ENCODE data around the gene ILF3. TPM values are rescaled to one million over a fixed set of nuclear protein-coding genes. Genes with fewer than 3 reads are reported as not detected.

ILF3 gene
- total RNA-seq, 1 experiment from 2014 or later: 297 TPM

GRCh38 chr19:10725415-10725814 lies 71.3 kb downstream of the ILF3 start:
- Mint-ChIP-seq H3K27ac (ENCODE audit: low read depth, unreplicated experiment) (no peak overlapping the region), H3K36me3 (ENCODE audit: insufficient read depth, unreplicated experiment) (peaks cover 12% of the 10 kb centered on the region), H3K9me3 (ENCODE audit: unreplicated experiment) (no peaks in the 10 kb centered on the region), H3K4me3 (ENCODE audit: unreplicated experiment) (no peak overlapping the region), H3K4me1 (ENCODE audit: insufficient read depth, unreplicated experiment) (no peaks in the 10 kb centered on the region), H3K27me3 (ENCODE audit: insufficient read depth, unreplicated experiment) (no peaks in the 10 kb centered on the region)
- TF ChIP-seq, protein P1, sequence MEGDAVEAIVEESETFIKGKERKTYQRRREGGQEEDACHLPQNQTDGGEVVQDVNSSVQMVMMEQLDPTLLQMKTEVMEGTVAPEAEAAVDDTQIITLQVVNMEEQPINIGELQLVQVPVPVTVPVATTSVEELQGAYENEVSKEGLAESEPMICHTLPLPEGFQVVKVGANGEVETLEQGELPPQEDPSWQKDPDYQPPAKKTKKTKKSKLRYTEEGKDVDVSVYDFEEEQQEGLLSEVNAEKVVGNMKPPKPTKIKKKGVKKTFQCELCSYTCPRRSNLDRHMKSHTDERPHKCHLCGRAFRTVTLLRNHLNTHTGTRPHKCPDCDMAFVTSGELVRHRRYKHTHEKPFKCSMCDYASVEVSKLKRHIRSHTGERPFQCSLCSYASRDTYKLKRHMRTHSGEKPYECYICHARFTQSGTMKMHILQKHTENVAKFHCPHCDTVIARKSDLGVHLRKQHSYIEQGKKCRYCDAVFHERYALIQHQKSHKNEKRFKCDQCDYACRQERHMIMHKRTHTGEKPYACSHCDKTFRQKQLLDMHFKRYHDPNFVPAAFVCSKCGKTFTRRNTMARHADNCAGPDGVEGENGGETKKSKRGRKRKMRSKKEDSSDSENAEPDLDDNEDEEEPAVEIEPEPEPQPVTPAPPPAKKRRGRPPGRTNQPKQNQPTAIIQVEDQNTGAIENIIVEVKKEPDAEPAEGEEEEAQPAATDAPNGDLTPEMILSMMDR (IDR thresholded peaks at IDR 0.05; ENCODE audit: unreplicated experiment): no peak
- ChIA-PET POLR2A (no interaction called here), CTCF (interaction anchor here (0.6 kb wide), 1 partner anchor 124 kb away, joined by 3 read pairs; no protein-coding TSS in a partner anchor)
- no peak for DNase-seq (ENCODE audit: unreplicated experiment)
- intact Hi-C loops (cut with micrococcal nuclease): no loop called here
- BruUV-seq (replicated peaks): no TSS peak

DNA sequence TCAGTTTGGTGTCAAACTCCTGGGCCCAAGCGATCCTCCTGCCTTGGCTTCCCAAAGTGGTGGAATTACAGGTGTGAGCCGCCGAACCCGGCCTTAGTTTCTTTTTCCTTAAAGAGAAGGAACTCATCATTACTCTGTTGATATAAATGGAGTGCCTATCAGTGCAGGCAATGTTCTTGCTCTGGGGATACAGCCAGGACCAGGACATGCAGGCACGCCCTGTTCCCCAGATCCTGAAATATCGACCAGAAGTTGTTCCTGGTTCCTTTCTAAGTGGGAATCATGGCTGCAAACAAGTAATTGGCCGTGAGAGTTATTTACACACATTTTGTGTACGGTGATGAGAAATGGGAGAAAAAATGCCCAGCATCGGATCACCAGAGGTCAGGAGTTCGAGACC lies 72.1 kb downstream of the ILF3 start:
- Mint-ChIP-seq H3K27ac (ENCODE audit: low read depth, unreplicated experiment) (no peak overlapping the region), H3K9me3 (ENCODE audit: unreplicated experiment) (no peaks in the 10 kb centered on the region), H3K4me1 (ENCODE audit: insufficient read depth, unreplicated experiment) (no peaks in the 10 kb centered on the region), H3K4me3 (ENCODE audit: unreplicated experiment) (no peak overlapping the region), H3K36me3 (ENCODE audit: insufficient read depth, unreplicated experiment) (peaks cover 12% of the 10 kb centered on the region), H3K27me3 (ENCODE audit: insufficient read depth, unreplicated experiment) (no peaks in the 10 kb centered on the region)
- POLR2A ChIA-PET: no interaction called here
- BruUV-seq (replicated peaks): no TSS peak
- TF ChIP-seq, protein P1 (IDR thresholded peaks at IDR 0.05; ENCODE audit: unreplicated experiment): no peak
- DNase-seq (ENCODE audit: unreplicated experiment): no peak
- intact Hi-C loops (cut with micrococcal nuclease): no loop called here
- CTCF ChIA-PET: interaction anchor here (0.6 kb wide), 1 partner anchor 125 kb away, joined by 3 read pairs; no protein-coding TSS in a partner anchor

- POLR2A ChIA-PET: interaction anchor here (1.0 kb wide), 1 partner anchor 10 kb away, joined by 6 read pairs; the partner anchor contains the start of gene DNM2
Measured at GRCh38 chr19:10727685-10728201, 73.6 kb downstream of the ILF3 start.

GRCh38 chr19:10729411-10729810 lies 75.3 kb downstream of the ILF3 start:
- DNase-seq (ENCODE audit: unreplicated experiment): no peak
- Mint-ChIP-seq H3K4me1 (ENCODE audit: insufficient read depth, unreplicated experiment) (no peaks in the 10 kb centered on the region), H3K27ac (ENCODE audit: low read depth, unreplicated experiment) (no peak overlapping the region), H3K27me3 (ENCODE audit: insufficient read depth, unreplicated experiment) (no peaks in the 10 kb centered on the region), H3K4me3 (ENCODE audit: unreplicated experiment) (no peak overlapping the region), H3K9me3 (ENCODE audit: unreplicated experiment) (no peaks in the 10 kb centered on the region), H3K36me3 (ENCODE audit: insufficient read depth, unreplicated experiment) (no peaks in the 10 kb centered on the region)
- no TSS peak for BruUV-seq (replicated peaks)
- TF ChIP-seq, protein P1 (IDR thresholded peaks at IDR 0.05; ENCODE audit: unreplicated experiment): no peak
- ChIA-PET CTCF (interaction anchor here (1.7 kb wide), 1 partner anchor 135 kb away, joined by 5 read pairs; no protein-coding TSS in a partner anchor), POLR2A (no interaction called here)
- intact Hi-C loops (cut with micrococcal nuclease): no loop called here

More at GRCh38 chr19:10727685-10728201, 73.6 kb downstream of the ILF3 start:
- H3K36me3 Mint-ChIP-seq (ENCODE audit: insufficient read depth, unreplicated experiment): peaks cover 10% of the 10 kb centered on the region
- intact Hi-C loops (cut with micrococcal nuclease): no loop called here
- CTCF ChIA-PET: no interaction called here
- H3K27me3 Mint-ChIP-seq (ENCODE audit: insufficient read depth, unreplicated experiment): no peaks in the 10 kb centered on the region
- BruUV-seq (replicated peaks): no TSS peak
- H3K27ac Mint-ChIP-seq (ENCODE audit: low read depth, unreplicated experiment): no peak overlapping the region
- no peaks in the 10 kb centered on the region for H3K9me3 Mint-ChIP-seq (ENCODE audit: unreplicated experiment)
- H3K4me3 Mint-ChIP-seq (ENCODE audit: unreplicated experiment): no peak overlapping the region
- TF ChIP-seq, protein P1 (IDR thresholded peaks at IDR 0.05; ENCODE audit: unreplicated experiment): no peak
- no peak for DNase-seq (ENCODE audit: unreplicated experiment)
- H3K4me1 Mint-ChIP-seq (ENCODE audit: insufficient read depth, unreplicated experiment): no peaks in the 10 kb centered on the region

Measured in MCF 10A (cell line).